Measurements from ENCODE around the gene PPP1CB. TPM values are rescaled to one million over a fixed set of nuclear protein-coding genes. Genes with fewer than 3 reads are reported as not detected.

PPP1CB gene
- total and polyA plus RNA-seq, 4 donors, result 26.2 to 75.4 (median 49.3) TPM

GRCh38 chr2:28824207-28824606, 72.6 kb downstream of the PPP1CB start:
- TF ChIP-seq EGR1 (IDR thresholded peaks at IDR 0.05; ENCODE audit: low read depth in 2 of 2) (no peak), NR2F2 (IDR thresholded peaks at IDR 0.05) (no peak), GABPA (IDR thresholded peaks at IDR 0.05 in 1 of 2, conservative IDR thresholded peaks at IDR 0.05 in 1 of 2) (no peak), RAD21 (IDR thresholded peaks at IDR 0.05) (no peak), REST (IDR thresholded peaks at IDR 0.05) (no peak), SP1 (IDR thresholded peaks at IDR 0.05) (no peak), RXRA (IDR thresholded peaks at IDR 0.05) (no peak), HNF4G (IDR thresholded peaks at IDR 0.05) (no peak), FOXA1 (IDR thresholded peaks at IDR 0.05) (no peak), HNF4A (conservative IDR thresholded peaks at IDR 0.05) (no peak), FOXA2 (IDR thresholded peaks at IDR 0.05) (no peak), CTCF (IDR thresholded peaks at IDR 0.05; ENCODE audit: low read depth, low read length, missing input control) (no peak), YY1 (IDR thresholded peaks at IDR 0.05) (no peak), JUND (IDR thresholded peaks at IDR 0.05) (no peak)
- TF ChIP-seq, protein P1, sequence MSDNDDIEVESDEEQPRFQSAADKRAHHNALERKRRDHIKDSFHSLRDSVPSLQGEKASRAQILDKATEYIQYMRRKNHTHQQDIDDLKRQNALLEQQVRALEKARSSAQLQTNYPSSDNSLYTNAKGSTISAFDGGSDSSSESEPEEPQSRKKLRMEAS (IDR thresholded peaks at IDR 0.05), result no peak
- TF ChIP-seq, protein P2, sequence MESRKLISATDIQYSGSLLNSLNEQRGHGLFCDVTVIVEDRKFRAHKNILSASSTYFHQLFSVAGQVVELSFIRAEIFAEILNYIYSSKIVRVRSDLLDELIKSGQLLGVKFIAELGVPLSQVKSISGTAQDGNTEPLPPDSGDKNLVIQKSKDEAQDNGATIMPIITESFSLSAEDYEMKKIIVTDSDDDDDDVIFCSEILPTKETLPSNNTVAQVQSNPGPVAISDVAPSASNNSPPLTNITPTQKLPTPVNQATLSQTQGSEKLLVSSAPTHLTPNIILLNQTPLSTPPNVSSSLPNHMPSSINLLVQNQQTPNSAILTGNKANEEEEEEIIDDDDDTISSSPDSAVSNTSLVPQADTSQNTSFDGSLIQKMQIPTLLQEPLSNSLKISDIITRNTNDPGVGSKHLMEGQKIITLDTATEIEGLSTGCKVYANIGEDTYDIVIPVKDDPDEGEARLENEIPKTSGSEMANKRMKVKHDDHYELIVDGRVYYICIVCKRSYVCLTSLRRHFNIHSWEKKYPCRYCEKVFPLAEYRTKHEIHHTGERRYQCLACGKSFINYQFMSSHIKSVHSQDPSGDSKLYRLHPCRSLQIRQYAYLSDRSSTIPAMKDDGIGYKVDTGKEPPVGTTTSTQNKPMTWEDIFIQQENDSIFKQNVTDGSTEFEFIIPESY (IDR thresholded peaks at IDR 0.05), result no peak
- TF ChIP-seq, protein P3, sequence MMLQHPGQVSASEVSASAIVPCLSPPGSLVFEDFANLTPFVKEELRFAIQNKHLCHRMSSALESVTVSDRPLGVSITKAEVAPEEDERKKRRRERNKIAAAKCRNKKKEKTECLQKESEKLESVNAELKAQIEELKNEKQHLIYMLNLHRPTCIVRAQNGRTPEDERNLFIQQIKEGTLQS (IDR thresholded peaks at IDR 0.05), result no peak

GRCh38 chr2:28824870-28825269, 73.2 kb downstream of the PPP1CB start:
- DNase-seq (ENCODE audit: low spot score), result no peak
- Histone ChIP-seq H3K4me1 (ENCODE audit: control insufficient read depth in 4 of 4, insufficient read depth in 4 of 4, low read length in 3 of 4) (peaks cover 0 to 1% (median 0%) of the 10 kb centered on the region in 4 donors), H3K9ac (ENCODE audit: low read depth in 1 of 2, low read length in 2 of 2) (no peak overlapping the region), H3K27me3 (ENCODE audit: control insufficient read depth in 4 of 4, insufficient read depth in 4 of 4, low read length in 3 of 4) (no peaks in the 10 kb centered on the region), H3K9me3 (ENCODE audit: control insufficient read depth in 4 of 4, low read length in 3 of 4) (no peaks in the 10 kb centered on the region), H3K4me3 (ENCODE audit: low read depth in 1 of 3, low read length in 3 of 3) (no peak overlapping the region), H3K27ac (ENCODE audit: low read depth in 1 of 2, low read length in 2 of 2) (no peak overlapping the region), H3K36me3 (ENCODE audit: control insufficient read depth in 4 of 4, insufficient read depth in 3 of 4, low read depth in 1 of 4, low read length in 3 of 4) (no peaks in the 10 kb centered on the region)
- no peak for TF ChIP-seq FOXA2 (IDR thresholded peaks at IDR 0.05)
- no peak for TF ChIP-seq SP1 (IDR thresholded peaks at IDR 0.05)
- no peak for TF ChIP-seq CTCF (IDR thresholded peaks at IDR 0.05; ENCODE audit: low read depth, low read length, missing input control)
- no peak for TF ChIP-seq HNF4G (IDR thresholded peaks at IDR 0.05)
- TF ChIP-seq, protein P1 (IDR thresholded peaks at IDR 0.05), result no peak
- TF ChIP-seq, protein P2 (IDR thresholded peaks at IDR 0.05), result no peak

More at GRCh38 chr2:28824207-28824606, 72.6 kb downstream of the PPP1CB start:
- H3K36me3 ChIP-seq (ENCODE audit: control insufficient read depth in 4 of 4, insufficient read depth in 3 of 4, low read depth in 1 of 4, low read length in 3 of 4), result no peaks in the 10 kb centered on the region
- no peak overlapping the region for H3K4me3 ChIP-seq (ENCODE audit: low read depth in 1 of 3, low read length in 3 of 3)
- H3K27me3 ChIP-seq (ENCODE audit: control insufficient read depth in 4 of 4, insufficient read depth in 4 of 4, low read length in 3 of 4), result no peaks in the 10 kb centered on the region
- H3K9me3 ChIP-seq (ENCODE audit: control insufficient read depth in 4 of 4, low read length in 3 of 4), result no peaks in the 10 kb centered on the region
- no peak overlapping the region for H3K9ac ChIP-seq (ENCODE audit: low read depth in 1 of 2, low read length in 2 of 2)
- 97% methylated on average over 2 of the region's 2 CpGs for WGBS
- DNase-seq (ENCODE audit: low spot score), result no peak
- H3K4me1 ChIP-seq (ENCODE audit: control insufficient read depth in 4 of 4, insufficient read depth in 4 of 4, low read length in 3 of 4), result peaks cover 0 to 1% (median 0%) of the 10 kb centered on the region in 4 donors
- no peak overlapping the region for H3K27ac ChIP-seq (ENCODE audit: low read depth in 1 of 2, low read length in 2 of 2)
